Esophagus (tissue), 2 donors: ENCODE measurements around the gene ABHD4. TPM values are rescaled to one million over a fixed set of nuclear protein-coding genes. Genes with fewer than 3 reads are reported as not detected.

Experiments
- polyA plus RNA-seq, 2 donors: library from polyadenylated mRNA; stranded (reverse); fragments of 200-250 nt; gene quantifications; one replicate each; pipeline ENCODE4 v1.2.3, GENCODE V29; 2013
- donor health status: healthy with polysubstance abuse.
- donor health status: Bipolar disorder and iron deficiency.

ABHD4 gene
- polyA plus RNA-seq, 2 donors = 22.8 to 29.5 TPM

Other genes with a start within 250 kb of the ABHD4 start
- gene DAD1, start 9.1 kb upstream of the ABHD4 start, polyA plus RNA-seq = 100 to 1,000 TPM in 1 of 2 donors, 10 to 100 TPM in 1; 77.9 to 243 TPM
- gene OR6J1, start 46.1 kb downstream of the ABHD4 start, polyA plus RNA-seq = not detected
- gene OXA1L, start 168.4 kb downstream of the ABHD4 start, polyA plus RNA-seq = 10 to 100 TPM; 51.6 to 88.9 TPM
- 1 to 10 TPM in 1 of 2 donors, under 1 TPM in 1; 0.98 to 1.5 TPM for gene SLC7A7, start 217.1 kb downstream of the ABHD4 start, polyA plus RNA-seq
- 100 to 1,000 TPM in 1 of 2 donors, 10 to 100 TPM in 1; 99.8 to 182 TPM for gene MRPL52, start 231.6 kb downstream of the ABHD4 start, polyA plus RNA-seq
- 10 to 100 TPM; 54.1 to 81.6 TPM for gene MMP14, start 238.3 kb downstream of the ABHD4 start, polyA plus RNA-seq